OCI-LY3 (cell line): ENCODE measurements around the gene KATNAL1.
"Not testable (repeated sequence)": the region's sequence is repeated elsewhere in the genome, so short reads cannot be mapped to it uniquely, and the experiment has no call there.

ENCODE experiments used
- H2AFZ ChIP-seq: fragments of 200-600, 300-600 bp; shearing (Covaris generic); 2 replicates; pipeline ENCODE4 v1.6.0; 2014; ENCODE audit warnings: antibody characterized with exemption, low read depth, low read length
- H3K27ac ChIP-seq: fragments of 200-600, 300-600 bp; sonication (generic); 2 replicates; pipeline ENCODE4 v1.5.1; 2014; ENCODE audit warnings: mild to moderate bottlenecking, low read length, moderate library complexity, mixed read lengths
- H3K27me3 ChIP-seq: fragments of 200-600, 300-600 bp; sonication (generic); 2 replicates; pipeline ENCODE4 v1.6.1; 2014; ENCODE audit warnings: low read depth, low read length, mixed read lengths
- H3K36me3 ChIP-seq: fragments of 200-600, 300-600 bp; sonication (generic); replicated peaks from 2 replicates; pipeline ENCODE3; 2014; ENCODE audit warnings: low read depth, low read length, mixed read lengths
- H3K4me1 ChIP-seq: fragments of 300-600, 200-600 bp; sonication (generic); 2 replicates; pipeline ENCODE4 v1.6.1; 2014; ENCODE audit warnings: low read length, mixed read lengths
- H3K4me2 ChIP-seq: fragments of 200-600, 300-600 bp; sonication (generic); 2 replicates; pipeline ENCODE4 v1.6.1; 2014; ENCODE audit warnings: low read length, mixed read lengths
- H3K4me3 ChIP-seq: fragments of 300-600, 200-600 bp; sonication (generic); 2 replicates; pipeline ENCODE4 v1.5.1; 2014; ENCODE audit warnings: antibody characterized with exemption, mild to moderate bottlenecking, low read length, moderate library complexity
- H3K79me2 ChIP-seq: fragments of 300-600, 200-600 bp; shearing (Covaris generic); 2 replicates; pipeline ENCODE4 v1.6.1; 2014; ENCODE audit warnings: mild to moderate bottlenecking, low read length, mixed read lengths
- H3K9ac ChIP-seq: fragments of 300-600, 200-600 bp; shearing (Covaris generic); 2 replicates; pipeline ENCODE4 v1.6.0; 2014; ENCODE audit warnings: mild to moderate bottlenecking, low read length, moderate library complexity
- H3K9me3 ChIP-seq: fragments of 200-600, 300-600 bp; shearing (Covaris generic); 2 replicates; pipeline ENCODE4 v1.6.1; 2014; ENCODE audit warnings: low read length, mixed read lengths; ENCODE audit not compliant: insufficient read depth
- H4K20me1 ChIP-seq: fragments of 200-600, 300-600 bp; sonication (generic); 2 replicates; pipeline ENCODE4 v1.6.1; 2016; ENCODE audit warnings: low read length, mixed read lengths; ENCODE audit not compliant: insufficient read depth
- CTCF ChIP-seq: fragments of 200-600, 300-600 bp; sonication (generic); IDR thresholded peaks from 2 replicates; pipeline ENCODE4 v1.5.1; 2014; ENCODE audit warnings: antibody characterized with exemption, low read length, low read depth
- EZH2phosphoT487 ChIP-seq: fragments of 200-600 bp; shearing (Covaris generic); IDR thresholded peaks from 2 replicates; pipeline ENCODE4 v1.6.1; 2018; ENCODE audit warnings: antibody characterized with exemption, mixed run types, low read depth

KATNAL1 gene

GRCh38 chr13:30290812-30291436 lies 16.4 kb downstream of the KATNAL1 start:
- H2AFZ ChIP-seq = no peak overlapping the region

GRCh38 chr13:30289533-30289932 lies 17.8 kb downstream of the KATNAL1 start:
- H3K4me2 ChIP-seq = no peak overlapping the region
- H3K9ac ChIP-seq = no peak overlapping the region
- no peaks in the 10 kb centered on the region for H3K9me3 ChIP-seq
- H3K27me3 ChIP-seq = no peaks in the 10 kb centered on the region
- H4K20me1 ChIP-seq = 0 out of 2 replicates have a peak, but pooled peaks cover 4% of the 10 kb centered on the region
- no peak overlapping the region for H3K4me3 ChIP-seq
- no peak overlapping the region for H2AFZ ChIP-seq
- no peaks in the 10 kb centered on the region for H3K79me2 ChIP-seq
- H3K27ac ChIP-seq = no peak overlapping the region
- H3K36me3 ChIP-seq = peaks cover 3% of the 10 kb centered on the region
- TF ChIP-seq EZH2phosphoT487 = no peak
- no peak for TF ChIP-seq CTCF
- no peaks in the 10 kb centered on the region for H3K4me1 ChIP-seq

More at GRCh38 chr13:30290812-30291436, 16.4 kb downstream of the KATNAL1 start:
- no peak overlapping the region for H3K9ac ChIP-seq
- H3K36me3 ChIP-seq = no peaks in the 10 kb centered on the region
- H3K79me2 ChIP-seq = no peaks in the 10 kb centered on the region
- no peak overlapping the region for H3K4me2 ChIP-seq
- no peak overlapping the region for H3K4me3 ChIP-seq
- H4K20me1 ChIP-seq = 0 out of 2 replicates have a peak, but pooled peaks cover 4% of the 10 kb centered on the region
- no peaks in the 10 kb centered on the region for H3K4me1 ChIP-seq
- H3K27me3 ChIP-seq = no peaks in the 10 kb centered on the region
- H3K27ac ChIP-seq = no peak overlapping the region
- TF ChIP-seq CTCF (no peak), EZH2phosphoT487 (no peak)
- H3K9me3 ChIP-seq = no peaks in the 10 kb centered on the region

GRCh38 chr13:30286059-30286458 lies 21.3 kb downstream of the KATNAL1 start:
- H2AFZ ChIP-seq, H3K79me2 ChIP-seq, H3K9ac ChIP-seq, H3K27me3 ChIP-seq, H3K4me3 ChIP-seq, H3K4me1 ChIP-seq, H3K9me3 ChIP-seq, H4K20me1 ChIP-seq, H3K27ac ChIP-seq, H3K36me3 ChIP-seq, H3K4me2 ChIP-seq: not testable (repeated sequence)

GRCh38 chr13:30276178-30276577 lies 31.2 kb downstream of the KATNAL1 start:
- no peaks in the 10 kb centered on the region for H3K27me3 ChIP-seq
- H3K9ac ChIP-seq = no peak overlapping the region
- no peaks in the 10 kb centered on the region for H3K79me2 ChIP-seq
- TF ChIP-seq EZH2phosphoT487 = no peak
- TF ChIP-seq CTCF = no peak
- H3K9me3 ChIP-seq = no peaks in the 10 kb centered on the region
- H4K20me1 ChIP-seq = peaks cover 4% of the 10 kb centered on the region; the same call in 1 of the 2 replicates
- no peaks in the 10 kb centered on the region for H3K4me1 ChIP-seq
- no peak overlapping the region for H3K4me2 ChIP-seq
- H3K4me3 ChIP-seq = no peak overlapping the region
- no peak overlapping the region for H2AFZ ChIP-seq
- no peak overlapping the region for H3K27ac ChIP-seq
- peaks cover 11% of the 10 kb centered on the region for H3K36me3 ChIP-seq
